Measurements from ENCODE around the gene POLD2.
A peak's percentile ranks its signal among the peaks of the same experiment; 100 is the strongest.
"Not testable (repeated sequence)": the region's sequence is repeated elsewhere in the genome, so short reads cannot be mapped to it uniquely, and the experiment has no call there.

POLD2 gene

DNA sequence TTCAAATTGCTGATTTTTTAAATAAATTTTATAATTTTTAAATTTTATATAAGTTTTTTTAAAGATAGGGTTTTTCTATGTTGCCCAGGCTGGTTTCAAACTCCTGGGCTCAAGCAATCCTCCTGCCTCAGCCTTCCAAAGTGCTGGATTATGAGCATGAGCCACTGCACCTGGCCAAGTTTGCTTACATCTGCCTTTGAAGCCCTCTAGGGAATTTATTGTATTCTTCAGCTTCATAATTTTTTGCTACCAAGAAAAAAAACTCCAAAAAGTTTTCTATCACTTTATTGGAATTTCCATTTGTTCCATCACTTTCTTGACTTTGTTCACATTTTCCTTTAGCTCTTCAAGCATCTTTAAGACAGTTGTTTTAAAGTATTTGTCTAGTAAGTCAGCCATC, 3.8 kb upstream of the POLD2 start:
- H3K36me3 ChIP-seq = no peaks in the 10 kb centered on the region; the same call in 1 of the 2 replicates
- TF ChIP-seq, protein P1, sequence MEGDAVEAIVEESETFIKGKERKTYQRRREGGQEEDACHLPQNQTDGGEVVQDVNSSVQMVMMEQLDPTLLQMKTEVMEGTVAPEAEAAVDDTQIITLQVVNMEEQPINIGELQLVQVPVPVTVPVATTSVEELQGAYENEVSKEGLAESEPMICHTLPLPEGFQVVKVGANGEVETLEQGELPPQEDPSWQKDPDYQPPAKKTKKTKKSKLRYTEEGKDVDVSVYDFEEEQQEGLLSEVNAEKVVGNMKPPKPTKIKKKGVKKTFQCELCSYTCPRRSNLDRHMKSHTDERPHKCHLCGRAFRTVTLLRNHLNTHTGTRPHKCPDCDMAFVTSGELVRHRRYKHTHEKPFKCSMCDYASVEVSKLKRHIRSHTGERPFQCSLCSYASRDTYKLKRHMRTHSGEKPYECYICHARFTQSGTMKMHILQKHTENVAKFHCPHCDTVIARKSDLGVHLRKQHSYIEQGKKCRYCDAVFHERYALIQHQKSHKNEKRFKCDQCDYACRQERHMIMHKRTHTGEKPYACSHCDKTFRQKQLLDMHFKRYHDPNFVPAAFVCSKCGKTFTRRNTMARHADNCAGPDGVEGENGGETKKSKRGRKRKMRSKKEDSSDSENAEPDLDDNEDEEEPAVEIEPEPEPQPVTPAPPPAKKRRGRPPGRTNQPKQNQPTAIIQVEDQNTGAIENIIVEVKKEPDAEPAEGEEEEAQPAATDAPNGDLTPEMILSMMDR (IDR thresholded peaks at IDR 0.05; ENCODE audit: low read depth, low read length) = no peak
- H3K4me1 ChIP-seq = no peaks in the 10 kb centered on the region
- no peaks in the 10 kb centered on the region for H3K9me3 ChIP-seq
- no peak overlapping the region for H3K4me3 ChIP-seq (ENCODE audit: low read depth, low read length)
- no peaks in the 10 kb centered on the region for H3K27me3 ChIP-seq
- DNase-seq = no peak

DNA sequence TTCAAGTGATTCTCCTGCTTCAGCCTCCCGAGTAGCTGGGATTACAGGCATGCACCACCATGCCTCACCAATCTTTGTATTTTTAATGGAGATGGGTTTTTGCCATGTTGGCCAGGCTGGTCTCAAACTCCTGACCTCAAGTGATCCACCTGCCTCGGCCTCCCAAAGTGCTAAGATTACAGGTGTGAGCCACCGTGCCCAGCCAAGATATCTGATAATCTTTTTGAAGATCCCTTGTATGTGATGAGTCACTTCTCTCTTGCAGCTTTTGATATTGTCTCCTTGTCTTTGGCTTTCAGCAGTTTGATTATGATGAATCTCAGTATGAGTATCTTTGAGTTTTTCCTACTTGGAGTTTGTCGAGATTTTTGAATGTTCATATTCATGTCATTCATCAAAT, 3.2 kb upstream of the POLD2 start:
- not testable (repeated sequence) for H3K27me3 ChIP-seq; H3K36me3 ChIP-seq; H3K4me3 ChIP-seq (ENCODE audit: low read depth, low read length); H3K4me1 ChIP-seq; H3K9me3 ChIP-seq; DNase-seq

DNA sequence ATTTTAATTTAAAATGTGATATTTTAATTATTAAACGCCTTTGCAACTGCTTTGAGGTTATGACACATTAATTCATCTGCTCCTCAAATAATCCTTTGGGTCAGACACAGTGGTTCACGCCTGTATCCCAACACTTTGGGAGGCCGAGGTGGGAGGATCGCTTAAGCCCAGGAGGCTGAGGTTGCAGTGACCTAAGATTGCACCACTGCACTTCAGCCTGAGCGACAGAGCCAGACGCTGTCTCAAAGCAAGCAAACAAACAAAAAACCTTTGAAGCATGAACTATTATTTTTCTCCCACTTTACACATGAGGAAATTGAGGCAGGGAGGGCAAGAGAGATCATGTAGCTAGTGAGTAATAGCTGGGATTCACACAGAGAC, 1.5 kb upstream of the POLD2 start:
- Histone ChIP-seq H3K27me3 (no peaks in the 10 kb centered on the region), H3K36me3 (peaks cover 23% of the 10 kb centered on the region), H3K9me3 (no peaks in the 10 kb centered on the region), H3K4me3 (ENCODE audit: low read depth, low read length) (no peak overlapping the region), H3K4me1 (no peaks in the 10 kb centered on the region)
- TF ChIP-seq, protein P1 (IDR thresholded peaks at IDR 0.05; ENCODE audit: low read depth, low read length) = no peak
- DNase-seq = no peak

DNA sequence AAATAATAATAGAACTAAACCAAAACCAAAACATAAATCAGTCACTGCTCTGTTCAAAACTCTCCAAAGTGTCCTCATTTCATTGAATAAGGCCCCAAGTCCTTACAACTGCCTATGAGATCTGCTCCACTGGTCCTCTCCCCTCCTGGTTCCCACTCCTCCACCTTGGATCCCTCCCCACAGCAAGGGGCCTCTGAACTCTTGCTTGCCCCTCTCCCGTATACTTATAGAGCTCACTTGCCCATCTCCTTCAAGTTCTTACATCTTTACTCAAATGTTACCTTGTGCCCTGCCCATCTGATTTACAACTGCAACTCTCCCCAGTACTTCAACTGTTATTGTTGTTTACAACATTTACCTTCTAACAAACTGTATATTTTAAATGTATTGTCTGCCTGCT, 819 bp downstream of the POLD2 start:
- H3K4me3 ChIP-seq (ENCODE audit: low read depth, low read length) = peak overlapping the region; percentile 63
- DNase-seq = no peak
- no peaks in the 10 kb centered on the region for H3K9me3 ChIP-seq
- TF ChIP-seq, protein P1 (IDR thresholded peaks at IDR 0.05; ENCODE audit: low read depth, low read length) = no peak
- no peaks in the 10 kb centered on the region for H3K27me3 ChIP-seq
- no peaks in the 10 kb centered on the region for H3K4me1 ChIP-seq
- H3K36me3 ChIP-seq = peaks cover 38% of the 10 kb centered on the region

DNA sequence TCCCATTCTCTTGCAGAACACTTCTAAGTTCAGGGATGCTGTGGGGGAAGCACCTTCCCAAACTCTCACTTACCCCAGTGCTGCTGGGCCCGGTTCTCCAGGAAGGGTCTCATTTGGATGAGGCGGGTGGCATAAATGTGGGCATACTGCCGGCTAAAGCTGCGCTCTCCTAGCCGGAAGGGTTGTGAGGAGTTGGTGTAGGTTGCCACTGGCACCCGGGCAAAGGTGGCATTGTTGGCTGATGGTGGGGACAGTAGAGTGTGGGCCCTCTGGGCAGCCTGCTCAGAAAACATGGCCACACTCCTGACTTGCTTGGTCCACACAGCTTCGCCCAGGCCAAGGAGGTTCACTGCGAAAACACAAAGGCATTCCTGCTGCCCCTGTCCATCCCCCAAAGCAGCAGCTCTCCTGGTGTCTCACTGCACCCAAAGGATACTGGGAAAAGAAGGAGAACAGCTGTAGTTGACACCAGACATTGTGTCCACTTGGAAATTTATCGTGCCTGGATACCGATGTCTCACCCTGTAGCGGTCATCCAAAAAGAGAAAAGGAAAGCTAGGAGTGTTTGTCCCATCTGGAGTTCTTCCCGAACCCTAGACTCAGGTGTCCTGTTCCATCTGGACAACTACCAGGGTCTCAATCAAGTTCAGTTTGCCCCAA, 1.5 kb downstream of the POLD2 start:
- Histone ChIP-seq H3K4me3 (ENCODE audit: low read depth, low read length) (peak overlapping the region; percentile 63), H3K4me1 (no peaks in the 10 kb centered on the region), H3K9me3 (no peaks in the 10 kb centered on the region), H3K27me3 (no peaks in the 10 kb centered on the region), H3K36me3 (peaks cover 43% of the 10 kb centered on the region)
- DNase-seq = no peak
- TF ChIP-seq, protein P1 (IDR thresholded peaks at IDR 0.05; ENCODE audit: low read depth, low read length) = no peak

DNA sequence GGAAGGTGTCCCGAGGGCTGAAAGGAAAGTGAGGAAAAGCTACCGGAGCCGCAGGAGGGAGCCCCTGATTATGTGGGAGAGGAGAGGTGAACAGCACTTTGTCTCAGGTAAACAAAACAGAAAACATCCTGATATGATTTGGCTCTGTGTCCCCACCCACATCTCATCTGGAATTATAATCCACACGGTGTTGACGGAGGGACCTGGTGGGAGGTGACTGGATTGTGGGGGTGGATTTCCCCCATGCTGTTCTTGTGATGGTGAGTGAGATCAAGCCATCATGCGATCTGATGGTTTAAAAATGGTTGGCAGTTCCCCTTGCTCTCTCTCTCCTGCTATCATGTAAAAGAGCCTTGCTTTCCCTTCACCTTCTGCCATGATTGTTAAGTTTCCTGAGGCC, 3.0 kb downstream of the POLD2 start:
- no peak for DNase-seq
- Histone ChIP-seq H3K4me3 (ENCODE audit: low read depth, low read length) (no peak overlapping the region), H3K27me3 (no peaks in the 10 kb centered on the region), H3K36me3 (peaks cover 46% of the 10 kb centered on the region), H3K9me3 (no peaks in the 10 kb centered on the region), H3K4me1 (no peaks in the 10 kb centered on the region)
- TF ChIP-seq, protein P1 (IDR thresholded peaks at IDR 0.05; ENCODE audit: low read depth, low read length) = no peak

Measured in BE2C (cell line).